Retinal pigment epithelial cell (primary cell): ENCODE results near the gene MAN1C1.
A peak's percentile ranks its signal among the peaks of the same experiment; 100 is the strongest.

ENCODE experiments used
- DNase-seq: peaks from one replicate; pipeline ENCODE4 v3.0.0-alpha.2; 2010; ENCODE audit warnings: low read depth
- H3K4me3 ChIP-seq: 2 replicates; pipeline ENCODE4 v1.5.1; 2011; ENCODE audit warnings: mild to moderate bottlenecking, low read length, control low read depth, moderate library complexity
- TF ChIP-seq, protein P1 (sequence below): conservative IDR thresholded peaks from 2 replicates; pipeline ENCODE4 v1.5.1; 2011; ENCODE audit warnings: low read depth, low read length, control low read depth, inconsistent platforms

Gene MAN1C1

DNA sequence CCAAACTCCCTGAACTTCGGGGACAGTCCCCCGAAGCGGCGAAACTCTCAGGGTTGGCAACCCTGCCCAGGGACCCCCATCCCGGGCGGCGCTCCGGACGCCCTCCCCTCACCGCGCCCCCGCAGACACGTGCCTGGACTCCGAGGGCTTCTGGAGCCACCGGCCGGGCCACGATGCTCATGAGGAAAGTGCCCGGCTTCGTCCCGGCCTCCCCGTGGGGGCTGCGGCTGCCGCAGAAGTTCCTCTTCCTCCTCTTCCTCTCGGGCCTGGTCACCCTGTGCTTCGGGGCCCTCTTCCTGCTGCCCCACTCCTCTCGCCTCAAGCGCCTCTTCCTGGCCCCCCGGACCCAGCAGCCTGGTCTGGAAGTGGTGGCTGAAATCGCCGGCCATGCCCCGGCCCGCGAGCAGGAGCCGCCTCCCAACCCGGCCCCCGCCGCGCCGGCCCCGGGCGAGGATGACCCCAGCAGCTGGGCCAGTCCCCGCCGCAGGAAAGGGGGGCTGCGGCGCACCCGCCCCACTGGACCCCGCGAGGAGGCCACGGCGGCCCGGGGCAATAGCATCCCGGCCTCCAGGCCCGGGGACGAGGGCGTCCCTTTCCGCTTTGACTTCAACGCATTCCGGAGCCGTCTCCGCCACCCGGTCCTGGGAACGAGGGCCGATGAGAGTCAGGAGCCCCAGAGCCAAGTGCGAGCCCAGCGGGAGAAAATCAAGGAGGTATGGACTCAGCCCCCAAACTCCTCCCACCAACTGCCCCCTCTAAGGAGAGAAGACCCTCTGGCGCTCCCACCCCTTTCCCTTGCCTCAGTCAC lies 1.2 kb downstream of the MAN1C1 start:
- DNase-seq: no peak
- TF ChIP-seq, protein P1, sequence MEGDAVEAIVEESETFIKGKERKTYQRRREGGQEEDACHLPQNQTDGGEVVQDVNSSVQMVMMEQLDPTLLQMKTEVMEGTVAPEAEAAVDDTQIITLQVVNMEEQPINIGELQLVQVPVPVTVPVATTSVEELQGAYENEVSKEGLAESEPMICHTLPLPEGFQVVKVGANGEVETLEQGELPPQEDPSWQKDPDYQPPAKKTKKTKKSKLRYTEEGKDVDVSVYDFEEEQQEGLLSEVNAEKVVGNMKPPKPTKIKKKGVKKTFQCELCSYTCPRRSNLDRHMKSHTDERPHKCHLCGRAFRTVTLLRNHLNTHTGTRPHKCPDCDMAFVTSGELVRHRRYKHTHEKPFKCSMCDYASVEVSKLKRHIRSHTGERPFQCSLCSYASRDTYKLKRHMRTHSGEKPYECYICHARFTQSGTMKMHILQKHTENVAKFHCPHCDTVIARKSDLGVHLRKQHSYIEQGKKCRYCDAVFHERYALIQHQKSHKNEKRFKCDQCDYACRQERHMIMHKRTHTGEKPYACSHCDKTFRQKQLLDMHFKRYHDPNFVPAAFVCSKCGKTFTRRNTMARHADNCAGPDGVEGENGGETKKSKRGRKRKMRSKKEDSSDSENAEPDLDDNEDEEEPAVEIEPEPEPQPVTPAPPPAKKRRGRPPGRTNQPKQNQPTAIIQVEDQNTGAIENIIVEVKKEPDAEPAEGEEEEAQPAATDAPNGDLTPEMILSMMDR: no peak
- H3K4me3 ChIP-seq: peak overlapping the region; percentile 55

DNA sequence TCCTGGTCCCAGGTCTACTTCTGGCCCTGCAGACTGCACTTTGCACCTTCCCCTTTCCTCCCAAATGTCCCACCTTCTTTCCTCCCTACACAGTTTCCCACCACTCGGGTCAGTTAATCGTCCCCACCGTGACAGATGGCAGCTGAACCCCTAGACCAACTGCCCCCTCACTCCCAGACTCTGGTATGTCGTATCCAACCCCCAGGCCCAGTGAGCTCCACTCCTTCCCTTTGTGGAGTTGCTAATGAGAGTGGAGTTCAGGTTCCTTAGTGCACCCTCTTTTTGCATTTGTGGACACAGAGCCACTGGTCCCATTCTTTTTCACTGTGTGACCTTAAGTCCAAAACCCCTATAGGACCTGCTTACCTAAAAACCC lies 1.8 kb downstream of the MAN1C1 start:
- H3K4me3 ChIP-seq: peak overlapping the region; percentile 55
- TF ChIP-seq, protein P1: no peak
- no peak for DNase-seq

DNA sequence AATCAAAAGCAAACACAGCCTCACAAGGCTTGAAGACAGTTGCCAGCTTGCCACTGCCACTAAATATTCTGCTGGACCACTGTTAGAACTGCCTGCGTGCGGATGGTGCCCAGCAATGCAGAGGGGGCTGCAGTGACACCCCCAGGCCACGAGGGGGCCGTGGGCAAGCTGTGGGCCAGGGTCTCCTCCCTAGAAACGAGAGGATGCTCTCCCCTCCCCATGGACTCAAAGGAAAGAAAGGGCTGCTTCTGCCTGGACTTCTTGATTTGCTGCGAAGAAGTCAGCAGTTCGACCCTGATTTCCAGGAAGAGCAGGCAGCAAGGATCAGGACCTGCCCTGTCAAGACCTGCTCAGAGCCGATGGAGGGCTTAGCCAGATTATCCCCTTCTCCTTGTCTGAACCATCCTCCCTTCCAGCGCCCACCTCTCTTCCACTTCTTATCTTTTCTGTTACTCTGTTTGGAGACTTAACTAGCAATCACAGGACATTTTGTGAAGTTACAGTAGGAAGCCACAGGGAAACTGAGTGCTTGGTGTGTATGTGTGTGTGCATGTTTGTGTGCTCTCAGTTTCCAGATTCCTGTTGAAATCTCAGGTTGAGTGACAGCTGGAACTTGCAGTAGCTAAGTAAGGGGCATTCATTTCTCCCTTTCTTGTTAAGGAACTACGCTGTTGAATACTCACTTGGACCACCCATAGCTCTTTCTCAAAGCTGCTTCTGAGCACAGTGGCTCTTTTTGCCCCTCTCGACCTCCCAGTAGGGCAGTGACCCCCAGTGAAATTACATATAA lies 2.7 kb downstream of the MAN1C1 start:
- peak overlapping the region; percentile 55 for H3K4me3 ChIP-seq
- TF ChIP-seq, protein P1: peak; percentile 98
- no peak for DNase-seq

DNA sequence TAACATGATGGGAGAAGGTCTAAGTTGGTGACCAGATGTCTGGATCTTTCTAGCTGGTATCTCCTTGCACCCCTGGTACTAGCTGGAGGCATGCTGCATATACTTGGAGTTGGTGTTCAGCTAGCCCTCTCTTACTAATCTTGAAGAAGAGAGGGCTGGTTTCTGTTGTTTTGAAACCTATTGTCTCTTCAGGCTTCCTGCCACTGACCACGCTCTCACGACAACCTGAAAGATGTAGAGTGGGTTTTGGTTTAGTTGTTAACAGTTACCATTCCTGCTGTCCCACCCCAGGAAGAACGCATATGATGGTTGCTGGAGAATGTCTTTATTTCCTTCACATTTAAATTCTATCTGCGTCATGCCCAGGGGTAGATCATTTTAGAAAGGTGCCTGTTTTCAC lies 3.6 kb downstream of the MAN1C1 start:
- peak overlapping the region; percentile 55 for H3K4me3 ChIP-seq
- TF ChIP-seq, protein P1: no peak
- no peak for DNase-seq

DNA sequence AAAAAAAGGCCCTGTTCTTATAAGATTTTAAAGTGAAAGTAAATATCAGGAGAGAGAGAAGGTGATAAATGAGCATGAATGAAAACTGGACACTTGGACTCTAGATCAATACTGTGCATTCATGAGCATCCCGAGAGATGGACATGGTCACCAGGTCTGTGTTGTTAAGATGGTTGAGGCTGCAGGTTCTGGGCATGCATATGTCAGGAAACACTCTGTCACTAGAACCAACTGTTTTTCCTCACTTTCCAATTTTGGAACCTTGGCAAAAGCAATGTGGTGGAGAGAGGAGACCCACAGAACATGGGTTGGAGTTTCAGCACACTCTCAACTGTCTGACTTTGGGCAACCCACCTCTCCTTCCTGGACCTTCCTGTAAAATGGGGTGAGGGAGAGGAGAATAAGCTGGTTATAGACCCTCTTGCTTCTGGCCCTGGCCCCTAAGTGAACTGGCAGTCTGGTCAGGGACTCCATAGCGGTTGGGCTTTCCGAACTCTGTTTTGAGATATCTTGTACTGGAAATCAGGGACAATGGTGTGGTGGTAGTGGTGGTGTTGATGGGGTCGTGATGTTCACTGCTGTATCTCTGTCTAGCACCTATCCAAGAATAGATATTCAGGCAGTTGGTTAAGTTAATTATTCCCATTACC lies 4.2 kb downstream of the MAN1C1 start:
- TF ChIP-seq, protein P1: no peak
- H3K4me3 ChIP-seq: no peak overlapping the region

DNA sequence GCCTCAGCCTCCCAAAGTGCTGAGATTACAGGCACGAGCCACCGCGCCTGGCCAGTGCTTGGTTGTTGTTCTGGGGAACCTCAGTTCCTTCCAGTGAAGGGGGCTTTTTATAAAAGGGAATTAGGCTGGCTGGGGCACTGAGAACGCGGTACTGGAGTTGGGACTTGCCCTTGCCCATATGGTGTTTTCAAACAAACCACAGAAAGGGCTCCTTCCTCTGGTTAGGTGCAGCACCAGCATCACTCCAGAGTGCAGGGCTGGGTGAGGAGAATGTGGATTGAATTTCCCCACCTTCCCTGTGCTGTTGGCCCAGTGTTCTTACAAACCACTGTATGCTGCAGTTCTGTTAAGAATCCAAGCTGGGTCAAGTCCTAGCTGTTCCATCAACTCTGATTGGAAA lies 5.3 kb downstream of the MAN1C1 start:
- TF ChIP-seq, protein P1: no peak
- H3K4me3 ChIP-seq: no peak overlapping the region
- no peak for DNase-seq

More for the DNA sequence above, 4.2 kb downstream of the MAN1C1 start:
- DNase-seq: no peak
